Measurements from ENCODE around the gene ARL2BP.
"Not testable (repeated sequence)": the region's sequence is repeated elsewhere in the genome, so short reads cannot be mapped to it uniquely, and the experiment has no call there.

The ARL2BP gene

DNA sequence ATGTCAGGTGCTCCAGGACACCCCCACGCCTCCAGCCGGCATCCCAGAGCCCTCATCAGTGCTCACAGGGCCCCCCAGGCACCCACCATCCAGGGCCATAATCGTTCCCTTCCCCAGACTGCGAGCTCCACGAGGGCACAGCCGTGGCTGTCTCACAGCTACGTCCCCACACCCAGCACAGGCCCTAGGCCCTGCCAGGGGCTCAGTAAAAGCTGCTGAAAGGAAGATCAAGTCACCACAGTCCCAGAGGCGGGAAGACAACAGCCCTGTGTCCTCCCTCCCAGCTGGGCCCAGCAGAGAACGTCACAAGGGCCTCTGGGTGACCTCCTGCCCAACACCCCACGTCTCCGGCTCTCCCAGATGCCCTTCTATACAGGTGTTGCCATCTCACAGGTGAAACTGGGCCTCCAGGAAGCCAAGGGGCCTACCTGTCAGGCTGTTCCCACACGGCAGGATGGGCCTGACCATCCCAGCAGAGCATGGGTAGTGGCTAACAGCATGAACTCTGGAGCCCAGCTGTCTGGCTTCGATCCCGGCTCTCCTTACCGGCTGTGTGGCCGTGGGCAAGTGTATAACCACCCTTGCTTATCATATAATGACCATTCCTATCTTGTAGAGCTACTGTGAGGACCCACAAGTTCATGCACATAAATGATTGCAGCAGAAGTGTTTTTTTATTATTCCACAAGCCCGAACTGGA lies 17.9 kb downstream of the ARL2BP start:
- H3K4me1 ChIP-seq (ENCODE audit: control insufficient read depth in 5 of 5, insufficient read depth in 5 of 5, low read length in 5 of 5), result peaks cover 0 to 10% (median 4%) of the 10 kb centered on the region in 5 donors
- no peaks in the 10 kb centered on the region for H3K9me3 ChIP-seq (ENCODE audit: control insufficient read depth in 5 of 5, low read length in 5 of 5)
- H3K36me3 ChIP-seq (ENCODE audit: control insufficient read depth in 5 of 5, insufficient read depth in 5 of 5, low read length in 5 of 5), result no peaks in the 10 kb centered on the region
- H3K27me3 ChIP-seq (ENCODE audit: control insufficient read depth in 5 of 5, insufficient read depth in 4 of 5, low read length in 5 of 5), result no peaks in the 10 kb centered on the region
- H3K9ac ChIP-seq (ENCODE audit: low read length in 5 of 5), result no peak overlapping the region
- no peak overlapping the region for H3K4me3 ChIP-seq (ENCODE audit: low read depth in 1 of 5, low read length in 5 of 5)
- no peak overlapping the region for H3K27ac ChIP-seq (ENCODE audit: low read depth, low read length)

DNA sequence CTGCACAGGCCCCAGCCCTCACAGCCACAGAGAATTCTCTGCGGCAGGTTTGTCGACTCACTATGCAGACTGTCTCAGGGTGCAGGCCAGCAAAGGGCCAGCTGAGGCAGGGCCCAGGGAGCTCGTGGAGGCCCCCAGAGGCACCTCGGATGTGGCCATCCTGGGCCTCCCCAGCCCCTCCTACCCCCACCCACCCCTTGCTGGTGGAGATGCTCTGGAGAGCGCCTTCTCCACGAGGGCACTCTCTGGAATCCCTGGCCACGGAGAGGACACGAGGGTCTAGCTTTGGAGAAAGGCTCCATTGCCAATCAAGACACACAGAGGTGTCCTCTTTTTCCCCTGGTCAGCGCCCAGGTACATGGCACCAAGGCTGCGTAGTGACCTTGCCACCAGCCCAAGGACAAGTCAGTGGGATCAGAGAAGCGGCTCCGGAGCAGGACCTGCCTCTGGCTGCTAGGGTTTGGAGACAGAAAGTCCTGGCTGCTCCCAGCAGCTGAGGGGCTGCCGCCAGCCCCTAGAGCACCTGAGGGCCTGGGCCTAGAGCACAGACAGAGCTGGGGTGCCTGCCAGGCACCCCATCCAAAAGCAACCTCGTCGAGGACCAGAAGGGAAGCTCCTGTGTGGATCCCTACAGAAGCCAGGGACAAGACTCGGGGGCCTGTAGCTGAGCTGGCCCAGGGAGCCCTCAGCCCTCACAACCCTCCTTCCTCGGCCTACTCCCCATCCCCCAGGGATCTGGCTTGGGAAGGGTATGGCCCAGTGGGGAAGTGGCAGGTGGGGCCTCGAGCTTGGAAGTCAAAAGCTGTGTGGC lies 18.7 kb downstream of the ARL2BP start:
- Histone ChIP-seq H3K4me1 (ENCODE audit: control insufficient read depth in 5 of 5, insufficient read depth in 5 of 5, low read length in 5 of 5) (peaks cover 0 to 10% (median 4%) of the 10 kb centered on the region in 5 donors), H3K36me3 (ENCODE audit: control insufficient read depth in 5 of 5, insufficient read depth in 5 of 5, low read length in 5 of 5) (no peaks in the 10 kb centered on the region), H3K9me3 (ENCODE audit: control insufficient read depth in 5 of 5, low read length in 5 of 5) (no peaks in the 10 kb centered on the region), H3K27ac (ENCODE audit: low read depth, low read length) (no peak overlapping the region), H3K27me3 (ENCODE audit: control insufficient read depth in 5 of 5, insufficient read depth in 4 of 5, low read length in 5 of 5) (no peaks in the 10 kb centered on the region), H3K4me3 (ENCODE audit: low read depth in 1 of 5, low read length in 5 of 5) (no peak overlapping the region), H3K9ac (ENCODE audit: low read length in 5 of 5) (no peak overlapping the region)

DNA sequence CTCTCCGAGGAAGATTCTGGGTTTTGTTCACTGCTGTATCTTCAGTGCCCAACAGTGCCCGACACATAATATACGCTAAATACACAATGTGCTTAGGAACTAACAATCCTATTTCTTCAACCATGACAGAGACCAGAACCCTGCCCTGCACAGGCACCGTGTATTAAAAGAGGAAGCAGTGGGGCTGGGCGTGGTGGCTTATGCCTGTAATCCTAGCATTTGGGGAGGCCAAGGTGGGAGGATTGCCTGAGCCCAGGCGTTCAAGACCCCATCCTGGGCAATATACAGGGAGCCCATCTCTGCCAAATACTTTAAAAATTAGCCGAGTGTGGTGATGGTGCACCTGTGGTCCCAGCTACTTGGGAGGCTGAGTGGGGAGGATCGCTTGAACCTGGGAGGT lies 19.3 kb downstream of the ARL2BP start:
- Histone ChIP-seq H3K4me1 (ENCODE audit: control insufficient read depth in 5 of 5, insufficient read depth in 5 of 5, low read length in 5 of 5) (peaks cover 0 to 10% (median 4%) of the 10 kb centered on the region in 5 donors), H3K36me3 (ENCODE audit: control insufficient read depth in 5 of 5, insufficient read depth in 5 of 5, low read length in 5 of 5) (no peaks in the 10 kb centered on the region), H3K4me3 (ENCODE audit: low read depth in 1 of 5, low read length in 5 of 5) (no peak overlapping the region), H3K9me3 (ENCODE audit: control insufficient read depth in 5 of 5, low read length in 5 of 5) (no peaks in the 10 kb centered on the region), H3K9ac (ENCODE audit: low read length in 5 of 5) (no peak overlapping the region), H3K27me3 (ENCODE audit: control insufficient read depth in 5 of 5, insufficient read depth in 4 of 5, low read length in 5 of 5) (no peaks in the 10 kb centered on the region), H3K27ac (ENCODE audit: low read depth, low read length) (no peak overlapping the region)

DNA sequence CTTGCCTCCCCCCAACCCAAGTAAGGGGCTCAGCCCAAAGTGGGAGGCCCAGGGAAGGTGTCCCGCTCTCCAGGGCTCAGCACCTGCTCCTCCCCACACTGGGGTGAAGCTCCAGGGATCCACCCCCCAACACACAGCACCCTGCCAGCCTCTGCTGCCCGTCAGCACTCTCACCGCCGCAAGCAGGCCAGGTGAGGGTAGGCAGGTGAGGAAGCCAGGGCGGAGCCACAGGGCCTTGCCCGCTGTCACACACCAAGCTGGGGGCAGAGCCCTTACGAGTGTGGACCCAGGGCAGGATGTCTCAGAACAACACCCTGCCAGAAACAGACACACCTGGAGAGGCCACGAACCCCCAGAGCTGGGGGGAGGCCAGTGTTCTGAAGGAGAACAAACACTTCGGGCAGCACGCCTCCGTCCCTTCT lies 19.9 kb downstream of the ARL2BP start:
- H3K4me3 ChIP-seq (ENCODE audit: low read depth in 1 of 5, low read length in 5 of 5), result no peak overlapping the region
- no peaks in the 10 kb centered on the region for H3K27me3 ChIP-seq (ENCODE audit: control insufficient read depth in 5 of 5, insufficient read depth in 4 of 5, low read length in 5 of 5)
- no peaks in the 10 kb centered on the region for H3K9me3 ChIP-seq (ENCODE audit: control insufficient read depth in 5 of 5, low read length in 5 of 5)
- peaks cover 0 to 8% (median 3%) of the 10 kb centered on the region in 5 donors for H3K4me1 ChIP-seq (ENCODE audit: control insufficient read depth in 5 of 5, insufficient read depth in 5 of 5, low read length in 5 of 5)
- no peaks in the 10 kb centered on the region for H3K36me3 ChIP-seq (ENCODE audit: control insufficient read depth in 5 of 5, insufficient read depth in 5 of 5, low read length in 5 of 5)
- H3K9ac ChIP-seq (ENCODE audit: low read length in 5 of 5), result no peak overlapping the region
- H3K27ac ChIP-seq (ENCODE audit: low read depth, low read length), result no peak overlapping the region

DNA sequence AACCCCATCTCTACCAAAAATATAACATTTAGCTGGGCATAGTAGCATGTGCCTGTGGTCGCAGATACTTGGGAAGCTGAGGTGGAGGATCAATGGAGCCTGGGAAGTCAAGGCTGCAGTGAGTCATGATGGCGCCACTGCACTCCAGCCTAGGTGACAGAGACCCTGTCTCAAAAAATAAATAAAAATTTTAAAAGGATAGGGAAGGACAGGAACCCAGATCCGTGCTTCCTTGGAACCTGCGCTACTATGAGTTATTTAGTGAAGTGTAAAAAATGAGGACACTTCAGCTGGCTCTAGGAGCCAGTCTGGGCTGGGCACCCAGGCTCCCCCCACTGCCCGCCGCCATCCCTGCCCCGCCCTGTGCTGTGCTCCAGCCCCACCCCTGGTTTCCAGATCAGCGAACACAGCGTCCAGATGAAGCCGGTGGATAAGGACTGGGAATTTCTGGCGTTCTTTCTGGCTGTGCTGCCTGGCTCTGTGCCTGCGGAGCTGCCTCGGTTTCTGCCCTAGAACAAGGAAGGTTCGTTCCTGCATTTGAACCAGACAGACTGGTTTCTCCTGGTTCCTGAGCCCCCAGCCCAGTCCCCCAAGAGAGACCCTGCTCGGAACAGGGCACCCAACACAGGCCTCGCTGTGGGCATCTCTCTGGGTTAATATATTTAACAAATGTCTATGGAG lies 20.9 kb downstream of the ARL2BP start:
- Histone ChIP-seq H3K9ac (ENCODE audit: low read length in 5 of 5) (no peak overlapping the region), H3K27me3 (ENCODE audit: control insufficient read depth in 5 of 5, insufficient read depth in 4 of 5, low read length in 5 of 5) (no peaks in the 10 kb centered on the region), H3K36me3 (ENCODE audit: control insufficient read depth in 5 of 5, insufficient read depth in 5 of 5, low read length in 5 of 5) (no peaks in the 10 kb centered on the region), H3K9me3 (ENCODE audit: control insufficient read depth in 5 of 5, low read length in 5 of 5) (no peaks in the 10 kb centered on the region), H3K4me1 (ENCODE audit: control insufficient read depth in 5 of 5, insufficient read depth in 5 of 5, low read length in 5 of 5) (peaks cover 0 to 4% (median 0%) of the 10 kb centered on the region in 5 donors), H3K27ac (ENCODE audit: low read depth, low read length) (no peak overlapping the region), H3K4me3 (ENCODE audit: low read depth in 1 of 5, low read length in 5 of 5) (no peak overlapping the region)

DNA sequence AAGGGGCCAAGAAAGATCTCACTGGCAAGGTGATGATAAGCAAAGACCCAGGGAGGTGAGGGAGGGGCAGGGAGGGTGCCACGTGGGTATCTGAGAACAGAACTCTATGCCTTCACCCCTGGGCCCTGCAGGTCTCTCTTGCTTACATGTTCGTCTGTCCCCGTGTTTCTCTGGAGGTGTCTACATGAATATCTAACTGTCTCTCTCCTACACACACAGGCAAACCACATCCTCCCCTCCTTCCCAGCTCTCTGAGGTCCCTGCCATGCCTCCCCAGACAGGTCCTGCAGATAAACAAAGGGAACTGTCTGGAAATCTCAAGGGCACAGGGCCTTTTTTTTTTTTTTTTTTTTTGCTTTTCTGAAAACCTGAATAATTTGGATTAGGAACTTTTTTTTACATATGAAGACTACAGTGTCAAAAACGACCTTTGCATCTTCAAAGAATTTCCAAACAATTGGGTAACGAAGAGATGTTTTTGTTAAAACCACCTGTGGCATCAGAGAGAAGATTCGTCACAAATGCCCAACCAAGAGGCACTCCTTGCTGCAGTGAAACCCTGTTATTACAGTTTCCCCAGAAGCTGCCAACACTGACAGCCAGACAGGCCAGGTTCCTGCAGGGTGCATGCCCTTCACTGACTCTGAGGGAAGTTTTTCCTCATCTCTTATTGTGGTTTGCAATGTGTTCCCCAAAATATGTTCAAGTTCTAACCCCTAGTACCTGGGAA lies 21.6 kb downstream of the ARL2BP start:
- Histone ChIP-seq H3K9ac (ENCODE audit: low read length in 5 of 5) (no peak overlapping the region), H3K9me3 (ENCODE audit: control insufficient read depth in 5 of 5, low read length in 5 of 5) (no peaks in the 10 kb centered on the region), H3K36me3 (ENCODE audit: control insufficient read depth in 5 of 5, insufficient read depth in 5 of 5, low read length in 5 of 5) (no peaks in the 10 kb centered on the region), H3K27ac (ENCODE audit: low read depth, low read length) (no peak overlapping the region), H3K27me3 (ENCODE audit: control insufficient read depth in 5 of 5, insufficient read depth in 4 of 5, low read length in 5 of 5) (no peaks in the 10 kb centered on the region), H3K4me3 (ENCODE audit: low read depth in 1 of 5, low read length in 5 of 5) (no peak overlapping the region), H3K4me1 (ENCODE audit: control insufficient read depth in 5 of 5, insufficient read depth in 5 of 5, low read length in 5 of 5) (peaks cover 0 to 4% (median 0%) of the 10 kb centered on the region in 5 donors)

DNA sequence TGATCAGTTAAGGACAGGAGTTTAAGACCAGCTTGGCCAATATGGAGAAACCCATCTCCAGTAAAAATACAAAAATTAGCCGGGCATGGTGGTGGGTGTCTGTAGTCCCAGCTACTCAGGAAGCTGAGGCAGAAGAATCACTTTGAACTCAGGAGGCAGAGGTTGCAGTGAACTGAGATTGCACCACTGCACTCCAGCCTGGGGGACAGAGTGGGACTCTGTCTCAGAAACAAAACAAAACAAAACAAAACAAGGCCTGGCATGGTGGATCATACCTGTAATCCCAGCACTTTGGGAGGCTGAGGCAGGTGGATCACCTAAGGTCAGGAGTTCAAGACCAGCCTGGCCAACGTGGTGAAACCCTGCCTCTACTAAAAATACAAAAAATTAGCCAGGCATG lies 22.3 kb downstream of the ARL2BP start:
- H3K9ac ChIP-seq (ENCODE audit: low read length in 5 of 5); H3K4me1 ChIP-seq (ENCODE audit: control insufficient read depth in 5 of 5, insufficient read depth in 5 of 5, low read length in 5 of 5); H3K9me3 ChIP-seq (ENCODE audit: control insufficient read depth in 5 of 5, low read length in 5 of 5); H3K36me3 ChIP-seq (ENCODE audit: control insufficient read depth in 5 of 5, insufficient read depth in 5 of 5, low read length in 5 of 5); H3K27ac ChIP-seq (ENCODE audit: low read depth, low read length); H3K27me3 ChIP-seq (ENCODE audit: control insufficient read depth in 5 of 5, insufficient read depth in 4 of 5, low read length in 5 of 5); H3K4me3 ChIP-seq (ENCODE audit: low read depth in 1 of 5, low read length in 5 of 5): not testable (repeated sequence)

DNA sequence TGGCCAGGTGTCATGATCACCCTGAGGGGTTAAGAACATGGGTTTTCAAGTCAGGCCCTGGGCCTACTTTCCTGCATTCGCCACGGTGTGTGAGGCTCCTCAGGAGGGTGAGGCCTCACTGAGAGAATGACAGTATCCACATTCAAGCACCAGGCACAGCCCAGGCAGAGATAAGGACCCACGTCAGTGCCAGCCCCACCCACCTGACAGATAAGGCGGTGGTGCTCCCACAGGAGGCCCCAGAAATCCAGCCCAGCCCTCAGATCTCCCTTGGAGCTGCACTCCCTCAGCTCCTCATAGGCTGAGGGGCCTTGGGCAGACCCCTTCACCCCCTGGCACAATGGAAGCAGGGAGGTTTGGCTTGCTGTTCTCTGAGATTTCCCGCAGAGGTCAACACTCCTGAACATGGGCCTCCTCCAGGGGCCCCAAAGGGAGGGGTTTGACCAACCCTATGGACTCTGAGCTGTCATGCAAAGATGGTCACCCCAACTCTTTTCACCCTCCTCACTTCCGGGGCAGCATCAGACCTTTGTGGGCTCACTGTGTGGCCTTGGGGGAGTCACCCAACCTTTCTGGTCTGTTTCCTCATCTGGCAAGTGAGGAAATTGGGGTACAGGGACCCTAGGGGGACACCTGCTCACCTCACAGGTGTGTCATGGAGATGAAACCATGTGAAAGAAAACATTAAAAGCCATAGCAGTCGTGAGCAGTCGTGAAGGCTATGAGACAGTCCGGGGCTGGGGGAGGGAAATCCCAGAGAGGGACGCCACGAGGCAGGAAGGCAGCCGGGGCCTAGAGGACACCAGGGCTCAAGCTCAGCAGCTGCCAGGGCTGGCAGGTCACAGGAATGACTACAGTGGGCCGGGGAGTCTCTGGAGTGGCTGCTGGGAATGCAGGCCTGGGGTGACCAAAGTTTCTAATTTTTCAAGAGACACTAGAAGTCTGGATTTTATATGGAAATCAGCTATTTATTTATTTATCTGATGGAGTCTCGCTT lies 24.0 kb downstream of the ARL2BP start:
- no peaks in the 10 kb centered on the region for H3K36me3 ChIP-seq (ENCODE audit: control insufficient read depth in 5 of 5, insufficient read depth in 5 of 5, low read length in 5 of 5)
- no peak overlapping the region for H3K9ac ChIP-seq (ENCODE audit: low read length in 5 of 5)
- H3K9me3 ChIP-seq (ENCODE audit: control insufficient read depth in 5 of 5, low read length in 5 of 5), result no peaks in the 10 kb centered on the region
- no peak overlapping the region for H3K27ac ChIP-seq (ENCODE audit: low read depth, low read length)
- no peak overlapping the region for H3K4me3 ChIP-seq (ENCODE audit: low read depth in 1 of 5, low read length in 5 of 5)
- peaks cover 0 to 4% (median 0%) of the 10 kb centered on the region in 5 donors for H3K4me1 ChIP-seq (ENCODE audit: control insufficient read depth in 5 of 5, insufficient read depth in 5 of 5, low read length in 5 of 5)
- H3K27me3 ChIP-seq (ENCODE audit: control insufficient read depth in 5 of 5, insufficient read depth in 4 of 5, low read length in 5 of 5), result peaks cover 0 to 3% (median 0%) of the 10 kb centered on the region in 5 donors
